Memory B cell (primary cell): ENCODE data around the gene SHROOM1.
A peak's percentile ranks its signal among the peaks of the same experiment; 100 is the strongest.

Experiments used
- ATAC-seq: fragments of 150-1000 bp; cut with Tn5 transposase; 2 replicates; pipeline ENCODE4 v1.10.0; 2021; ENCODE audit warnings: low read depth, mild to moderate bottlenecking, moderate library complexity
- DNase-seq, 2 donors: peaks; one replicate each; pipeline ENCODE4 v3.0.0; 2022; ENCODE audit warnings: low spot score in 2 of 2
- H3K27ac Mint-ChIP-seq: one replicate; pipeline ENCODE4 v1.8.0; 2022; ENCODE audit warnings: mild to moderate bottlenecking, moderate library complexity, mixed read lengths
- H3K27me3 Mint-ChIP-seq: one replicate; pipeline ENCODE4 v1.8.0; 2022; ENCODE audit warnings: mixed read lengths
- H3K36me3 Mint-ChIP-seq: one replicate; pipeline ENCODE4 v1.8.0; 2022; ENCODE audit warnings: mild to moderate bottlenecking, mixed read lengths
- H3K4me1 Mint-ChIP-seq: one replicate; pipeline ENCODE4 v1.8.0; 2022; ENCODE audit warnings: mixed read lengths
- H3K4me3 Mint-ChIP-seq: one replicate; pipeline ENCODE4 v1.8.0; 2022; ENCODE audit warnings: mild to moderate bottlenecking, moderate library complexity, mixed read lengths
- H3K9me3 Mint-ChIP-seq: one replicate; pipeline ENCODE4 v1.8.0; 2022; ENCODE audit warnings: mixed read lengths

SHROOM1 gene

GRCh38 chr5:132799392-132799791, 31.1 kb downstream of the SHROOM1 start:
- Mint-ChIP-seq H3K4me3 (no peak overlapping the region), H3K4me1 (peaks cover 6% of the 10 kb centered on the region), H3K27ac (no peak overlapping the region), H3K27me3 (peaks cover 23% of the 10 kb centered on the region), H3K9me3 (no peaks in the 10 kb centered on the region), H3K36me3 (no peaks in the 10 kb centered on the region)
- DNase-seq (no peak), ATAC-seq (no peak)

GRCh38 chr5:132797651-132798050, 32.8 kb downstream of the SHROOM1 start:
- peaks cover 20% of the 10 kb centered on the region for H3K27me3 Mint-ChIP-seq
- no peak overlapping the region for H3K4me3 Mint-ChIP-seq
- H3K9me3 Mint-ChIP-seq, result no peaks in the 10 kb centered on the region
- ATAC-seq (no peak), DNase-seq (no peak)
- no peak overlapping the region for H3K27ac Mint-ChIP-seq
- H3K4me1 Mint-ChIP-seq, result no peaks in the 10 kb centered on the region
- H3K36me3 Mint-ChIP-seq, result no peaks in the 10 kb centered on the region

GRCh38 chr5:132791026-132791425, 39.4 kb downstream of the SHROOM1 start:
- H3K27ac Mint-ChIP-seq, result no peak overlapping the region
- H3K27me3 Mint-ChIP-seq, result peaks cover 22% of the 10 kb centered on the region
- no peak overlapping the region for H3K4me3 Mint-ChIP-seq
- ATAC-seq (no peak), DNase-seq (no peak)
- H3K4me1 Mint-ChIP-seq, result no peaks in the 10 kb centered on the region
- peaks cover 2% of the 10 kb centered on the region for H3K36me3 Mint-ChIP-seq
- no peaks in the 10 kb centered on the region for H3K9me3 Mint-ChIP-seq

GRCh38 chr5:132790201-132790865, 40.1 kb downstream of the SHROOM1 start:
- peaks cover 2% of the 10 kb centered on the region for H3K36me3 Mint-ChIP-seq
- no peaks in the 10 kb centered on the region for H3K9me3 Mint-ChIP-seq
- no peak overlapping the region for H3K27ac Mint-ChIP-seq
- DNase-seq (no peak), ATAC-seq (no peak)
- no peaks in the 10 kb centered on the region for H3K4me1 Mint-ChIP-seq
- no peak overlapping the region for H3K4me3 Mint-ChIP-seq
- H3K27me3 Mint-ChIP-seq, result peaks cover 25% of the 10 kb centered on the region

GRCh38 chr5:132788990-132789886, 41.2 kb downstream of the SHROOM1 start:
- Mint-ChIP-seq H3K27ac (no peak overlapping the region), H3K4me3 (no peak overlapping the region), H3K4me1 (peaks cover 3% of the 10 kb centered on the region), H3K27me3 (peaks cover 27% of the 10 kb centered on the region), H3K36me3 (peaks cover 2% of the 10 kb centered on the region), H3K9me3 (no peaks in the 10 kb centered on the region)
- no peak for DNase-seq
- no peak for ATAC-seq

GRCh38 chr5:132788508-132788907, 41.9 kb downstream of the SHROOM1 start:
- ATAC-seq, result no peak
- Mint-ChIP-seq H3K4me3 (no peak overlapping the region), H3K36me3 (peaks cover 2% of the 10 kb centered on the region), H3K27me3 (peaks cover 27% of the 10 kb centered on the region), H3K9me3 (no peaks in the 10 kb centered on the region), H3K4me1 (peaks cover 3% of the 10 kb centered on the region), H3K27ac (no peak overlapping the region)
- DNase-seq, result no peak

GRCh38 chr5:132787076-132787475, 43.4 kb downstream of the SHROOM1 start:
- H3K27me3 Mint-ChIP-seq, result peaks cover 24% of the 10 kb centered on the region
- H3K9me3 Mint-ChIP-seq, result no peaks in the 10 kb centered on the region
- H3K4me3 Mint-ChIP-seq, result no peak overlapping the region
- ATAC-seq (no peak), DNase-seq (no peak)
- peaks cover 2% of the 10 kb centered on the region for H3K36me3 Mint-ChIP-seq
- no peak overlapping the region for H3K27ac Mint-ChIP-seq
- H3K4me1 Mint-ChIP-seq, result peaks cover 3% of the 10 kb centered on the region

- peaks cover 2% of the 10 kb centered on the region for H3K36me3 Mint-ChIP-seq
These were observed 44.6 kb downstream of the SHROOM1 start for GRCh38 chr5:132785864-132786263.

GRCh38 chr5:132785365-132785764, 45.1 kb downstream of the SHROOM1 start:
- Mint-ChIP-seq H3K4me1 (peaks cover 3% of the 10 kb centered on the region), H3K4me3 (no peak overlapping the region), H3K9me3 (no peaks in the 10 kb centered on the region), H3K27ac (no peak overlapping the region), H3K27me3 (peaks cover 22% of the 10 kb centered on the region), H3K36me3 (peaks cover under 1% of the 10 kb centered on the region)
- DNase-seq (no peak), ATAC-seq (no peak)

More at GRCh38 chr5:132785864-132786263, 44.6 kb downstream of the SHROOM1 start:
- no peaks in the 10 kb centered on the region for H3K9me3 Mint-ChIP-seq
- H3K4me3 Mint-ChIP-seq, result no peak overlapping the region
- H3K27me3 Mint-ChIP-seq, result peaks cover 24% of the 10 kb centered on the region
- ATAC-seq (no peak), DNase-seq (no peak)
- H3K27ac Mint-ChIP-seq, result no peak overlapping the region
- peaks cover 3% of the 10 kb centered on the region for H3K4me1 Mint-ChIP-seq

GRCh38 chr5:132782101-132782500, 48.3 kb downstream of the SHROOM1 start:
- H3K36me3 Mint-ChIP-seq, result no peaks in the 10 kb centered on the region
- no peaks in the 10 kb centered on the region for H3K9me3 Mint-ChIP-seq
- peaks cover 37% of the 10 kb centered on the region for H3K27me3 Mint-ChIP-seq
- H3K27ac Mint-ChIP-seq, result no peak overlapping the region
- ATAC-seq, result no peak
- H3K4me3 Mint-ChIP-seq, result no peak overlapping the region
- DNase-seq, result no peak
- peaks cover 11% of the 10 kb centered on the region for H3K4me1 Mint-ChIP-seq

- DNase-seq, result no peak
- H3K4me1 Mint-ChIP-seq, result peaks cover 11% of the 10 kb centered on the region
- no peak for ATAC-seq
- no peaks in the 10 kb centered on the region for H3K9me3 Mint-ChIP-seq
- no peaks in the 10 kb centered on the region for H3K36me3 Mint-ChIP-seq
- no peak overlapping the region for H3K27ac Mint-ChIP-seq
- H3K4me3 Mint-ChIP-seq, result no peak overlapping the region
- peaks cover 33% of the 10 kb centered on the region for H3K27me3 Mint-ChIP-seq
These were observed 49.4 kb downstream of the SHROOM1 start for GRCh38 chr5:132781029-132781428.

GRCh38 chr5:132780577-132780976, 49.9 kb downstream of the SHROOM1 start:
- H3K4me1 Mint-ChIP-seq, result peaks cover 11% of the 10 kb centered on the region
- H3K36me3 Mint-ChIP-seq, result no peaks in the 10 kb centered on the region
- DNase-seq, result no peak
- no peak for ATAC-seq
- H3K27ac Mint-ChIP-seq, result no peak overlapping the region
- H3K27me3 Mint-ChIP-seq, result peaks cover 30% of the 10 kb centered on the region
- H3K9me3 Mint-ChIP-seq, result no peaks in the 10 kb centered on the region
- H3K4me3 Mint-ChIP-seq, result no peak overlapping the region

GRCh38 chr5:132779961-132780360, 50.5 kb downstream of the SHROOM1 start:
- Mint-ChIP-seq H3K27ac (no peak overlapping the region), H3K27me3 (peaks cover 27% of the 10 kb centered on the region)

GRCh38 chr5:132778856-132779255, 51.6 kb downstream of the SHROOM1 start:
- peak overlapping the region; percentile 18 for H3K27ac Mint-ChIP-seq
- peaks cover 8% of the 10 kb centered on the region for H3K4me1 Mint-ChIP-seq
- H3K4me3 Mint-ChIP-seq, result no peak overlapping the region
- no peaks in the 10 kb centered on the region for H3K9me3 Mint-ChIP-seq
- peaks cover 26% of the 10 kb centered on the region for H3K27me3 Mint-ChIP-seq
- no peaks in the 10 kb centered on the region for H3K36me3 Mint-ChIP-seq
- ATAC-seq (no peak), DNase-seq (no peak)

More at GRCh38 chr5:132779961-132780360, 50.5 kb downstream of the SHROOM1 start:
- H3K36me3 Mint-ChIP-seq, result no peaks in the 10 kb centered on the region
- ATAC-seq (no peak), DNase-seq (no peak)
- H3K4me3 Mint-ChIP-seq, result no peak overlapping the region
- peaks cover 8% of the 10 kb centered on the region for H3K4me1 Mint-ChIP-seq
- no peaks in the 10 kb centered on the region for H3K9me3 Mint-ChIP-seq
